PC-3 (cell line): ENCODE results near the gene SLC15A1. TPM values are rescaled to one million over a fixed set of nuclear protein-coding genes. Genes with fewer than 3 reads are reported as not detected.

Source experiments
- ATAC-seq: fragments of 200-7000 bp; cut with Tn5 transposase; 2 replicates; pipeline ENCODE4 v1.9.1; 2020; ENCODE audit warnings: mild to moderate bottlenecking, moderate library complexity
- BruUV-seq: library from RNA; stranded (reverse); fragments of 400-500 nt; replicated peaks from 2 replicates; lab custom pipeline; 2021; lab: Mats Ljungman, UMichigan
- CTCF ChIA-PET: fragments of 300-600 bp; sonication (Branson Sonifier 250); formaldehyde crosslinking; loops from one replicate; lab custom pipeline; 2022; ENCODE audit warnings: antibody characterized with exemption; lab: Charles Lee
- POLR2A ChIA-PET: fragments of 300-600 bp; sonication (Branson Sonifier 250); formaldehyde crosslinking; loops from one replicate; lab custom pipeline; 2022; ENCODE audit warnings: antibody characterized with exemption; ENCODE audit not compliant: unreplicated experiment; lab: Charles Lee
- DNase-seq: peaks from one replicate; pipeline ENCODE4 v3.0.0-alpha.2; 2015
- H2AFZ ChIP-seq: fragments of 300-600 bp; sonication (generic); 2 replicates; pipeline ENCODE4 v1.6.0; 2016; ENCODE audit warnings: antibody characterized with exemption, low read length
- H3F3A ChIP-seq: fragments of 300-600 bp; sonication (generic); one replicate; pipeline ENCODE4 v1.6.0; 2017; ENCODE audit warnings: antibody characterized with exemption, low read length, control low read depth, mild to moderate bottlenecking; ENCODE audit not compliant: unreplicated experiment
- H3K27ac ChIP-seq: fragments of 300-600 bp; sonication (generic); 2 replicates; pipeline ENCODE4 v1.5.1; 2016; ENCODE audit warnings: mild to moderate bottlenecking, low read length
- H3K27me3 ChIP-seq: fragments of 300-600 bp; sonication (generic); 2 replicates; pipeline ENCODE4 v1.6.1; 2016; ENCODE audit warnings: low read length, mixed read lengths
- H3K36me3 ChIP-seq: fragments of 300-600 bp; sonication (generic); 2 replicates; pipeline ENCODE4 v1.6.1; 2016; ENCODE audit warnings: low read depth, mixed run types, low read length, mixed read lengths
- H3K4me1 ChIP-seq: fragments of 300-600 bp; sonication (generic); 2 replicates; pipeline ENCODE4 v1.5.1; 2016; ENCODE audit warnings: low read length; ENCODE audit not compliant: insufficient read depth
- H3K4me2 ChIP-seq: fragments of 300-600 bp; sonication (generic); 2 replicates; pipeline ENCODE4 v1.6.0; 2016; ENCODE audit warnings: low read length
- H3K4me3 ChIP-seq: fragments of 300-600 bp; sonication (generic); 2 replicates; pipeline ENCODE4 v1.5.1; 2016; ENCODE audit warnings: mild to moderate bottlenecking, low read length, mixed read lengths
- H3K79me2 ChIP-seq: fragments of 300-600 bp; sonication (generic); 2 replicates; pipeline ENCODE4 v1.6.1; 2017; ENCODE audit warnings: low read length, mixed read lengths
- H3K9ac ChIP-seq: fragments of 300-600 bp; sonication (generic); 2 replicates; pipeline ENCODE4 v1.6.0; 2016; ENCODE audit warnings: mild to moderate bottlenecking, low read length
- H3K9me2 ChIP-seq: fragments of 300-600 bp; sonication (generic); replicated peaks from 2 replicates; pipeline ENCODE4 v1.6.1; 2016; ENCODE audit warnings: mixed run types, low read length, mixed read lengths
- H3K9me3 ChIP-seq: fragments of 300-600 bp; sonication (generic); 2 replicates; pipeline ENCODE4 v1.6.1; 2016; ENCODE audit warnings: low read length, mixed read lengths
- H4K20me1 ChIP-seq: fragments of 300-600 bp; sonication (generic); 2 replicates; pipeline ENCODE4 v1.6.1; 2016; ENCODE audit warnings: low read length, mixed read lengths
- CTCF ChIP-seq: fragments of 300-600 bp; sonication (generic); conservative IDR thresholded peaks from 2 replicates; pipeline ENCODE4 v1.5.1; 2017; ENCODE audit warnings: antibody characterized with exemption, low read depth, mild to moderate bottlenecking, low read length
- EZH2 ChIP-seq: fragments of 300-600 bp; sonication (generic); IDR thresholded peaks from one replicate; pipeline ENCODE4 v1.6.1; 2017; ENCODE audit warnings: antibody characterized with exemption, mild to moderate bottlenecking, low read length; ENCODE audit not compliant: unreplicated experiment
- EZH2phosphoT487 ChIP-seq: fragments of 300-600 bp; sonication (generic); IDR thresholded peaks from 2 replicates; pipeline ENCODE4 v1.6.1; 2018; ENCODE audit warnings: mild to moderate bottlenecking, antibody characterized with exemption, low read length, borderline replicate concordance
- intact Hi-C: fragments of 100-400 bp; cut with micrococcal nuclease; formaldehyde crosslinking; loops from 2 replicates; pipeline ENCODE4 v1.9.0; 2023
- total RNA-seq: library from RNA; depleted of rRNA; stranded (reverse); fragments of >200 nt; gene quantifications from 2 replicates; pipeline ENCODE4 v1.2.3, GENCODE V29; 2014

Gene SLC15A1
- total RNA-seq, 1 experiment from 2014 or later, result 1.7 TPM

- peak overlapping the region; percentile 70 for H3K27ac ChIP-seq
- H3F3A ChIP-seq, result no peaks in the 10 kb centered on the region
- no peak overlapping the region for H3K4me3 ChIP-seq
- H3K36me3 ChIP-seq, result no peaks in the 10 kb centered on the region
- no peaks in the 10 kb centered on the region for H4K20me1 ChIP-seq
- H3K4me2 ChIP-seq, result peak overlapping the region; percentile 47
- H3K4me1 ChIP-seq, result peaks cover 22% of the 10 kb centered on the region
- H3K9me2 ChIP-seq, result no peaks in the 10 kb centered on the region
- no peaks in the 10 kb centered on the region for H3K27me3 ChIP-seq
- intact Hi-C loops, result loop anchor here (2.0 to 10.0 kb wide), 3 partner anchors 46 to 166 kb away; no protein-coding TSS in a partner anchor
- POLR2A ChIA-PET, result interaction anchor here (0.6 kb wide), 1 partner anchor 184 kb away, joined by 4 read pairs; no protein-coding TSS in a partner anchor
- TSS peak; percentile 26 for BruUV-seq
- peak; percentile 88 for DNase-seq
- CTCF ChIA-PET, result no interaction called here
- no peak overlapping the region for H3K9ac ChIP-seq
- 0 out of 2 replicates have a peak overlapping the region, but pooled peaks have one; percentile 4 for H2AFZ ChIP-seq
- no peaks in the 10 kb centered on the region for H3K9me3 ChIP-seq
- ATAC-seq, result peak; percentile 54
- no peaks in the 10 kb centered on the region for H3K79me2 ChIP-seq
- TF ChIP-seq CTCF (no peak), EZH2 (no peak), EZH2phosphoT487 (no peak)
Observed at GRCh38 chr13:98650396-98651107, 101.9 kb downstream of the SLC15A1 start.

- DNase-seq (no peak), ATAC-seq (no peak)
- H3K9ac ChIP-seq, result no peak overlapping the region
- no peaks in the 10 kb centered on the region for H3K27me3 ChIP-seq
- POLR2A ChIA-PET, result interaction anchor here (0.6 kb wide), 1 partner anchor 183 kb away, joined by 4 read pairs; no protein-coding TSS in a partner anchor
- no TSS peak for BruUV-seq
- peak overlapping the region; percentile 70 for H3K27ac ChIP-seq
- H3K36me3 ChIP-seq, result no peaks in the 10 kb centered on the region
- H3F3A ChIP-seq, result no peaks in the 10 kb centered on the region
- no peaks in the 10 kb centered on the region for H3K79me2 ChIP-seq
- H2AFZ ChIP-seq, result no peak overlapping the region
- peaks cover 22% of the 10 kb centered on the region for H3K4me1 ChIP-seq
- no peaks in the 10 kb centered on the region for H4K20me1 ChIP-seq
- intact Hi-C loops, result loop anchor here (2.0 to 10.0 kb wide), 3 partner anchors 45 to 165 kb away; no protein-coding TSS in a partner anchor
- no peak for TF ChIP-seq CTCF
- no peak for TF ChIP-seq EZH2phosphoT487
- TF ChIP-seq EZH2, result no peak
- CTCF ChIA-PET, result no interaction called here
- peak overlapping the region; percentile 47 for H3K4me2 ChIP-seq
- no peaks in the 10 kb centered on the region for H3K9me3 ChIP-seq
- no peak overlapping the region for H3K4me3 ChIP-seq
- no peaks in the 10 kb centered on the region for H3K9me2 ChIP-seq
Observed at GRCh38 chr13:98649861-98650260, 102.6 kb downstream of the SLC15A1 start.

- Histone ChIP-seq H2AFZ (no peak overlapping the region), H3K9me2 (no peaks in the 10 kb centered on the region), H3K36me3 (no peaks in the 10 kb centered on the region), H3K9ac (no peak overlapping the region), H3K27ac (no peak overlapping the region), H3F3A (no peaks in the 10 kb centered on the region), H3K4me1 (peaks cover 22% of the 10 kb centered on the region), H4K20me1 (no peaks in the 10 kb centered on the region), H3K4me3 (no peak overlapping the region), H3K27me3 (no peaks in the 10 kb centered on the region), H3K4me2 (no peak overlapping the region), H3K9me3 (no peaks in the 10 kb centered on the region), H3K79me2 (no peaks in the 10 kb centered on the region)
- DNase-seq (peak; percentile 33), ATAC-seq (no peak)
- intact Hi-C loops, result no loop called here
- ChIA-PET CTCF (no interaction called here), POLR2A (no interaction called here)
- BruUV-seq, result no TSS peak
- TF ChIP-seq CTCF (no peak), EZH2phosphoT487 (no peak), EZH2 (no peak)
Observed at GRCh38 chr13:98648686-98649085, 103.8 kb downstream of the SLC15A1 start.
